ENCODE measurements around the gene IL1RAPL1.

The IL1RAPL1 gene

GRCh38 chrX:29851857-29852605, 1264.8 kb downstream of the IL1RAPL1 start:
- TF ChIP-seq, protein P1, sequence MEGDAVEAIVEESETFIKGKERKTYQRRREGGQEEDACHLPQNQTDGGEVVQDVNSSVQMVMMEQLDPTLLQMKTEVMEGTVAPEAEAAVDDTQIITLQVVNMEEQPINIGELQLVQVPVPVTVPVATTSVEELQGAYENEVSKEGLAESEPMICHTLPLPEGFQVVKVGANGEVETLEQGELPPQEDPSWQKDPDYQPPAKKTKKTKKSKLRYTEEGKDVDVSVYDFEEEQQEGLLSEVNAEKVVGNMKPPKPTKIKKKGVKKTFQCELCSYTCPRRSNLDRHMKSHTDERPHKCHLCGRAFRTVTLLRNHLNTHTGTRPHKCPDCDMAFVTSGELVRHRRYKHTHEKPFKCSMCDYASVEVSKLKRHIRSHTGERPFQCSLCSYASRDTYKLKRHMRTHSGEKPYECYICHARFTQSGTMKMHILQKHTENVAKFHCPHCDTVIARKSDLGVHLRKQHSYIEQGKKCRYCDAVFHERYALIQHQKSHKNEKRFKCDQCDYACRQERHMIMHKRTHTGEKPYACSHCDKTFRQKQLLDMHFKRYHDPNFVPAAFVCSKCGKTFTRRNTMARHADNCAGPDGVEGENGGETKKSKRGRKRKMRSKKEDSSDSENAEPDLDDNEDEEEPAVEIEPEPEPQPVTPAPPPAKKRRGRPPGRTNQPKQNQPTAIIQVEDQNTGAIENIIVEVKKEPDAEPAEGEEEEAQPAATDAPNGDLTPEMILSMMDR (IDR thresholded peaks at IDR 0.05; ENCODE audit: low read depth, low read length, missing control alignments), result no peak
- H3K4me3 ChIP-seq (ENCODE audit: low read depth, low read length), result no peak overlapping the region
- DNase-seq (ENCODE audit: low read depth), result no peak

- TF ChIP-seq, protein P1 (IDR thresholded peaks at IDR 0.05; ENCODE audit: low read depth, low read length, missing control alignments), result no peak
- no peak for DNase-seq (ENCODE audit: low read depth)
- H3K4me3 ChIP-seq (ENCODE audit: low read depth, low read length), result no peak overlapping the region
These were observed 1265.5 kb downstream of the IL1RAPL1 start for GRCh38 chrX:29852767-29853166.

- DNase-seq (ENCODE audit: low read depth), result no peak
- TF ChIP-seq, protein P1 (IDR thresholded peaks at IDR 0.05; ENCODE audit: low read depth, low read length, missing control alignments), result no peak
These were observed 1271.5 kb downstream of the IL1RAPL1 start for GRCh38 chrX:29858714-29859113.

GRCh38 chrX:29862126-29862677, 1275.0 kb downstream of the IL1RAPL1 start:
- DNase-seq (ENCODE audit: low read depth), result no peak
- no peak overlapping the region for H3K4me3 ChIP-seq (ENCODE audit: low read depth, low read length)
- TF ChIP-seq, protein P1 (IDR thresholded peaks at IDR 0.05; ENCODE audit: low read depth, low read length, missing control alignments), result no peak

More at GRCh38 chrX:29858714-29859113, 1271.5 kb downstream of the IL1RAPL1 start:
- H3K4me3 ChIP-seq (ENCODE audit: low read depth, low read length), result no peak overlapping the region

DNA sequence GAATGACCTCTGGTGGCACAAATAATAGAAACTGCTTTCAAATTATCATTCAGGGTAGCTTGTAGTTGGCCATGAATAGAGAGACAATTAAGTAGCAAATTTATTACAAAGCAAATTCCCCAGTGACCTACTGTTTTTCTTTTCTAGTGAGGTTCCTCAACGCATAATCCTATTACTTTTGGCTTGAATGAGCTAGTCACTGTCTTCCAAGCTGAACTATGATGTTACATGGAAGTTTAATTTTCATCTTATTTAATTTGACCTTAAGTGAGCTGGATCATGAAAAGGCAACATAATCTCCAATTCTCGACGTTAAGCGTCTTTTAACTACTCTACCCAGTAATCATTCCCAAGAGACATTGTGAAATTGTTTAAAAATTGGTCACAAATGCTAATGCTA, 1280.7 kb downstream of the IL1RAPL1 start:
- TF ChIP-seq, protein P1 (IDR thresholded peaks at IDR 0.05; ENCODE audit: low read depth, low read length, missing control alignments), result no peak
- H3K4me3 ChIP-seq (ENCODE audit: low read depth, low read length), result no peak overlapping the region
- no peak for DNase-seq (ENCODE audit: low read depth)

- TF ChIP-seq, protein P1 (IDR thresholded peaks at IDR 0.05; ENCODE audit: low read depth, low read length, missing control alignments), result no peak
- DNase-seq (ENCODE audit: low read depth), result no peak
- no peak overlapping the region for H3K4me3 ChIP-seq (ENCODE audit: low read depth, low read length)
These were observed 1282.6 kb downstream of the IL1RAPL1 start for GRCh38 chrX:29869837-29870236.

All from GM12864 (cell line).